ENCODE results near the gene SLC22A31.

The SLC22A31 gene

DNA sequence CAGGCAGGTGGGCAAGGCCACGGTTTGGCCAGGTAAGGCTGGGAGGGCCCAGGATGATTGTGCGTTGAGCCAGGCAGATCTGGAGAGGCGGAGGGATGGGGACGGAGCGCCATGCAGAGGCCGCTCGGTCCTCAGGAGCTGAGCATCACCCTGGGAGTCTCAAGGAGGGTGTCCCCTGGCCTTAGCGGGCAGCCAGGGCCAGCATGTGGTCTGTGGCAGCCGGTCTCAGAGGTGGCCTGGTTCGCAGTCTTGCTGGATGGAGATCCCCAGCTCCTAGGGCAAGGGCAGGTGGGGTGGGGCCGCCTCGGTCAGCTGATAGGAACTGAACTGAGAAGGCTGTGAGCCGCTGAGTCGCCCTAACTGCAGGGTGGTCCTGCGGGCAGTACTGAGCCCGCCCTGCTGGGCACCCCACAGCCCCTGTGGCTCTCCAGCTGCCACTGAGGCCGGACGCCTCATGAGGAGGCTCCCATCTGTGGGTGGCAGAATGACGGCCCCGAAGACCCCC lies 40.4 kb downstream of the SLC22A31 start:
- Mint-ChIP-seq H3K27me3 (no peaks in the 10 kb centered on the region), H3K9me3 (ENCODE audit: low read depth) (no peaks in the 10 kb centered on the region), H3K36me3 (no peaks in the 10 kb centered on the region), H3K4me1 (ENCODE audit: low read depth) (no peaks in the 10 kb centered on the region), H3K27ac (no peak overlapping the region), H3K4me3 (no peak overlapping the region)

DNA sequence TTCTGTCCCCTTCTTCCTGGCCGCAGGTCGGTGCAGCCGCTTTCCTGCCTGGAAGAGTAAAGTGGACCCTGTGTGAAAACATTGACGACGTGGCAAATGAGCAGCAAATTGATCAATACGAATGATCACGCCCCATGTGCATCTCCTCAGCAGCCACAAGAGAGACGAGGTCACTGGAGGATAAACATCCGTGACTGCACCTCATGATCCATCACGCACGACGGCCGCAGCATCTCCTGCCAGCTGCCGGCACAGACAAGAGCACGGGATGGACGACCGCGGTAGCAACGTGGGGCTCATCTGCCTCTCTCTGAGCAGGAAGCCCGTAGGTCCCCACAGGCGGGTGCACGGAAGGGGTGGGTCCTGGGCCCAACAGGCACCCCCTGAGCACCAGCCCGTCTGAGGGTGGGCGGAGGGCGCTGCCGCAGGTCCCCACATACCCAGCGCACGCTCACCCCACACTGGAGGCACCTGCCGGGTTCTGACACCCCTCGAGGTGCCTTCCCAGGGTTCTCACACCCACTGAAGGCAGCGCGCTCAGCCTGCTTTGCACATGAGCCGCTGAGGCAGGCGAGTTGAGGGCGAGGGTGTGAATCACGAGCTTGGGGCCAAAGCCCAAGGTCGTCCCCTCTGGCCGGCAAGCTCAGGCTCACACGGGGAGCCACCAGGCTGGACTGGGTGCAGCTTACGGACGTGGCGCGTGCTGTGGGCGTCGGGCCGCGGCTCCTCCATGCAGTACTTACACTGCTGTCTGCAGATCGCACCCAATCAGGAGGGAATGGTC lies 41.1 kb downstream of the SLC22A31 start:
- H3K4me3 Mint-ChIP-seq, result no peak overlapping the region
- H3K9me3 Mint-ChIP-seq (ENCODE audit: low read depth), result no peaks in the 10 kb centered on the region
- no peaks in the 10 kb centered on the region for H3K4me1 Mint-ChIP-seq (ENCODE audit: low read depth)
- no peaks in the 10 kb centered on the region for H3K36me3 Mint-ChIP-seq
- H3K27ac Mint-ChIP-seq, result no peak overlapping the region
- no peaks in the 10 kb centered on the region for H3K27me3 Mint-ChIP-seq

DNA sequence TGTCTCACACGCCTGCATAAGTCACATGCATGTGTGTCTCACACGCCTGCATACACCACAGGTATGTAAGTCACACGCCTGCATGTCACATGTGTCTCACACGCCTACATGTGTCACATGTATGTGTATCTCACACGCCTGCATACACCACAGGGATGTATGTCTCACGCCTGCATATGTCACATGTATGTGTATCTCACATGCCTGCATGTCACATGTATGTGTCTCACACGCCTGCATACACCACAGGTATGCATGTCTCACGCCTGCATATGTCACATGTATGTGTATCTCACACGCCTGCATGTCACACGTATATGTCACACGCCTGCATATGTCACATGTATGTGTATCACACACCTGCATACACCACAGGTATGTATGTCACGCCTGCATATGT lies 42.6 kb downstream of the SLC22A31 start:
- H3K4me1 Mint-ChIP-seq (ENCODE audit: low read depth), result no peaks in the 10 kb centered on the region
- no peaks in the 10 kb centered on the region for H3K27me3 Mint-ChIP-seq
- H3K4me3 Mint-ChIP-seq, result no peak overlapping the region
- H3K36me3 Mint-ChIP-seq, result no peaks in the 10 kb centered on the region
- H3K9me3 Mint-ChIP-seq (ENCODE audit: low read depth), result no peaks in the 10 kb centered on the region
- H3K27ac Mint-ChIP-seq, result no peak overlapping the region

DNA sequence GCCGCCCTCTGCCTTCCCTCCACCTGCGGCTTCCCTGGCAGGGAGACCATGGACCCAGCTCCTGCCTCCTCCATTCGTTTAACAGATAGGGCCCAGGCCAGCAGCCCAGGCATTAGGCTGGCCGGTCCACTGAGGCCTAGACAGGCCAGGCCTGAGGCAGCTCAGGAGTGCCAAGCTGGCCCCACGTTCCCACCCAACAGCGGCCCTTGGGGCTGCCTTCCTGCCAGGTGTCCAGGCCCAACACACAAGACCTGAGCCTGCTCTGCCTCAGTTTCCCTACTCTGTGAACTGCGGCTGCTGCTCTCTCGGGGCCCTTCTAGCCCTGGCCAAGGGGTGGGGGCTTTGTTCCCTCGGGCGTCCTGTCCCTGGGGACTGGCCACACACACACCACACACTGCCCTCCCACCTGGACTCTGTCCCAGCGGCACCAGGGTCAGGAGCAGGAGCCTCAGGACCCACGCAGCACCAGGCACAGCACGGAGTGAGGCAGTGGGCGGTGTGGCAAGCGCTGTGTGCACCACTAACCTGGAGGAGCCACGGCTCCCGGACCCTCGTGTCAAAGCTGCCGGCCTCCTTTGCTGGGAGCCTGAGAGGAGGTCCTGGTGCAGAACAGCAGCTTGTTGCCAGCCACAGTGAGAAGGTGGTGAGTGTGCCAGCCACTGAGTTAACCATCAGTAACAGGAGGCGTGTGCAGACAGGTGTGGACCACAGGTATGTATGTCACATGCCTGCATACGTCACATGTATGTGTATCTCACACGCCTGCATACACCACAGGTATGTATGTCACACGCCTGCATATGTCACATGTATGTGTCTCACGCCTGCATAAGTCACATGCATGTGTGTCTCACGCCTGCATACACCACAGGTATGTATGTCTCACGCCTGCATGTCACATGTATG lies 43.3 kb downstream of the SLC22A31 start:
- Mint-ChIP-seq H3K9me3 (ENCODE audit: low read depth) (no peaks in the 10 kb centered on the region), H3K27me3 (no peaks in the 10 kb centered on the region), H3K4me3 (no peak overlapping the region), H3K36me3 (no peaks in the 10 kb centered on the region), H3K27ac (no peak overlapping the region), H3K4me1 (ENCODE audit: low read depth) (no peaks in the 10 kb centered on the region)

DNA sequence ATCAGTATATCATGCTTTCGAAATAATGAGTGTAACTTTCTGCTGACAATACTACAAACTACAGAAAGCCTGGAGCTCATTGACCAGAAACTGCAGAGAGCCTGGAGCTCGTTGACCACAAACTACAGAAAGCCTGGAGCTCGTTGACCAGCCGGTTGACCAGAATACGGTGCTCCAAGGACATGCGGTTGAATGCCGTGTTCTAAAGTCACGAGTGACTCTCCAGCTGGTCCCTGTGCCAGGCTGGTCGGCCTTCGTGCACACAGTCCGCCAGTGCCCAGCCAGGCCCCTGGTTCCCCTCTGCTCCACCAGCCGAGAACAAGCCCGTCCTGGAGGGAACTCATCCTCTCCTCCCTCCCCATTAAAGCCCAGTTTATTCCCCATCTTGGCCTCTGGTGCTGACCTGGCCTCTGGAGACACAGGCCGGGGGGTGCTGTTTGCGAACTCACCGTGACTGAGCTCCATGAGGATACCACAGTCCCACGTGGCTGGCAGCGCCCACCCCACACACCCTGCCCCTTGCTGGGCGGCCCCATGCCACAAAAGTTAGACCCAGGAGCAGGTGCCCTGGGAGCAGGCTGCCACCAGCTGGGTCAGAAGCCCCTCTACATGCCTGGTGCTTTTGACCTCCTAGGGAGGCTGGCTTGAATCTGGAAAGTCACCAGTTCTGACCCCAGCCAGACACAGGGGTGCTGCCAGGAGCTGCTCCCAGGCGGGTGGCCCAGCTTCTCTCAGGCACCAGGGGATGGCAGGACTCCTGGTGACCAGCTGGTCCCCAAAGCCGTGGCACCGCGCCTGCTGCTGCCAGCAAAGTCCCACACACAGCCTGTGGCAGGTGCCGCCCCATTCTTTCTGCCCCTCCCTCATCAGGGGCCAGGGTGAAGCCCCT lies 44.2 kb downstream of the SLC22A31 start:
- Mint-ChIP-seq H3K27me3 (no peaks in the 10 kb centered on the region), H3K9me3 (ENCODE audit: low read depth) (no peaks in the 10 kb centered on the region), H3K4me3 (no peak overlapping the region), H3K36me3 (no peaks in the 10 kb centered on the region), H3K4me1 (ENCODE audit: low read depth) (no peaks in the 10 kb centered on the region), H3K27ac (no peak overlapping the region)

DNA sequence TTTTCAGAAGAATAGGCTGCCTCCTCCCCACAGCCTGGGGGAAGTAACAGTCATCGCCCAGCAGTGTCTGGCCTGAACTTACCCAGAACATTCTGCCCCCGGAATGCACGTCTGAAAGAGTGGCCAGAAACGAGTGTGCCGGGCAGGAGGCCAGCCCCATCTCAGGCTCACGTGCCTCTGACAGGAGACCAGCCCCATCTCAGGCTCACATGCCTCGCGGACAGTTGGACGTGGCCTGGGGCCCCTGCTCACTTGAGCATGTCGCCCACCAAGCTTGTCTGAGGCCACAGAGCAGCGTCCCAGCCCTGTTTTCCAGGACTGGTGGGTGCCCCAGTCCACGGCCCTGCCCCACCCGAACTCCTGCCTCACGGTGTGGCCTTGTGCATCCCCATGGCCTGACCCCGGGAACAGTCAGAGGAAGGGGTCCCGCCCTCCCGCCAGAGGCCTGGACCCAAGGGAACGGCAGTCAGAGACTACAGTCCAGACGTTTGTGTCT lies 45.1 kb downstream of the SLC22A31 start:
- no peaks in the 10 kb centered on the region for H3K27me3 Mint-ChIP-seq
- no peaks in the 10 kb centered on the region for H3K4me1 Mint-ChIP-seq (ENCODE audit: low read depth)
- no peaks in the 10 kb centered on the region for H3K36me3 Mint-ChIP-seq
- H3K9me3 Mint-ChIP-seq (ENCODE audit: low read depth), result no peaks in the 10 kb centered on the region
- H3K4me3 Mint-ChIP-seq, result no peak overlapping the region
- no peak overlapping the region for H3K27ac Mint-ChIP-seq

DNA sequence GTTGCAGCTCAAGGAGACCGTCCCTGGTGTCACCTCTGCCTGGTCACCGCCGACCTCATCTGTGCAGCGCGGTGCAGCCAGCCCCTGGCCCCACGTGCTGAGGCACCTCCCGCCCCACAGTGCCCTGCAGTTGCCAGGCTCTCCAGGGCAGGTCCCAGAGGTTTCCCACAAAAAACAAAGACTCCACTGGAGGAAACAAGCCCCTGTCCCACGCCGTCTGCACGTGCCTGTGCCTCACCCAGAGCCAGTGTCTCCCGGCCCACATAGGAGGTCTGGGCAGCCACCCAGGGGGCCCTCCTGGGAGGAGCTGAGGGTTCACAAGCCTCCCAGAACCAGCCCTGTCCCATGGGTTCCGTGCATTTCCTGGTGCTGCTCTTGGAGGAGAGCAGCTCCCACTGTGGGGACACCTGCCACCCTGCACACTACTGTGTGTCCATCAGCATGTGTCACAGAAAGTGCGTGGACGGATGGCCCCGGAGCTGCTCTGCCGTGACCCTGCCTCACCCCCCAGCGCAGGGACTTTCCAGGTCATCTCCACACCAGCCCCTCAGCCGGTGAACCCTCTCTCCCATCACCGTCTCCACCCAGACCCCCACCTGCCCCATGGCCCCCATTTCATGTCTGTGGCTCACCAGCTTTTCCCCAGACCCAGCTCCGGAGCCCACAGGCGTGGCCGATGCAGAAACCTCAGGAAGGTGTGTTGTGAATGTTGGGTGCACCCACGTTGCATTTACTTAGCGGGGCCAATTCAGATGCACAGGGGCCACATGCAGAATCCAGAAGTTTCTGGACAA lies 45.8 kb downstream of the SLC22A31 start:
- H3K36me3 Mint-ChIP-seq, result no peaks in the 10 kb centered on the region
- H3K27me3 Mint-ChIP-seq, result no peaks in the 10 kb centered on the region
- no peak overlapping the region for H3K27ac Mint-ChIP-seq
- no peak overlapping the region for H3K4me3 Mint-ChIP-seq
- no peaks in the 10 kb centered on the region for H3K9me3 Mint-ChIP-seq (ENCODE audit: low read depth)
- no peaks in the 10 kb centered on the region for H3K4me1 Mint-ChIP-seq (ENCODE audit: low read depth)

DNA sequence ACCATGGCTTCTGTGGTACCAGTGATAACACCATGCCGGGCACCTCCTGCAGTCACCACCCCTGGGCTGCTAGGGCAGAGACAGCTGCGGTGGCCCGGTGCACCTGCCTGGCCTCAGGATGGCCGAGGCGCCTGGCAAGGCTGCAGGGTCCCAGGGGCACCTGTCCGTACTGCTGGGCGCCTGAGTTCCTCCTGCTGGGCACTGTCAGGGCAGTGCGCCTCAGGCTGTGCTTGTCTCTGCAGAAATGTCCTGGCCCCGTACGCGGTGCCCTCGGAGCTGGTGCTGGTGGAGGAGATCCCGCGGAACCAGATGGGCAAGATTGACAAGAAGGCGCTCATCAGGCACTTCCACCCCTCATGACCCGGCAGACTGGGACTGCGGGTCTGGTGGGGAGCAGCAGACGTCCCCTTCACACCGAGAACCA lies 46.5 kb downstream of the SLC22A31 start:
- Mint-ChIP-seq H3K27me3 (no peaks in the 10 kb centered on the region), H3K27ac (no peak overlapping the region), H3K9me3 (ENCODE audit: low read depth) (peaks cover 4% of the 10 kb centered on the region)

DNA sequence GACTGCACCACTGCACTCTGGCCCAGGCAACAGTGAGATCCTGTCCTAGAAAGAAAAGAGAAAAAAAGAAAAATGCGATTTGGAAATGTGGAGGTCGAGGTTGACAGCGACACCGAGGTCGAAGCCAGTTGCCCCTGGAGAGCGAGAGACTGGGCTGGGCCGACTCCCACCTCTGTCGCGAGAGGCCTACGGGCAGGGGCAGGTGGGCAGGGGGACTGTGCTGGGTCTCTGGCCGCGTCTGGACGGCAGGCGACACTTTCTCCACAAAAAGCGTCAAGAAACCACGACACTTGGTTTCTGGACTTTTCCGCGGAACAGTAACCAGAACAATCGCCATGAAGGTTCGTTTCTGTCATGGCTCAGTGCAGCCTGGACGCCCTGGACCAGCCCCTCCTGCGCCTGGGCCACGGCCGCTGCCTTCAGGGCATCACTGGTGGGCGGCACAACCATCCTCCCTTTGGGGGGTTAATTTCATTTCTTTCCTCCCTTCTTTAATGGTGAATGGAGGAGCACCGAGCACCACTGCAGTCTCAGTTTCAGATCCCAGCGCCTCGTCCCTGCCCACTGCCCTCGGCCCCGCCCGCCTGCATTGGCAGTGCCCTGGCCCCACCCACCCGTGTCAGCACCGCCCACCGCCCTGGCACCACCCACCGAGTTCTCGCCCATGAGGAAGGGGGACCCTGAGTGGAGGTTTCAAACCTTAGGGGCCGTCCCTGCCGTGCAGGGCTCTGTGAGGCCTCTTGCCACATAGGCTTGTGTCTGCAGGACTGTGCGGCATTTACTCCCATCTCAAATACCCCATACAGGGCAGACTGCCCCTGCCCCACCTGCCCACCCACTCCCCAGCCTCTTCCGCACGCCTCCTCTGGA lies 47.3 kb downstream of the SLC22A31 start:
- peaks cover 6% of the 10 kb centered on the region for H3K9me3 Mint-ChIP-seq (ENCODE audit: low read depth)
- H3K27me3 Mint-ChIP-seq, result no peaks in the 10 kb centered on the region
- H3K36me3 Mint-ChIP-seq, result peaks cover 9% of the 10 kb centered on the region
- no peaks in the 10 kb centered on the region for H3K4me1 Mint-ChIP-seq (ENCODE audit: low read depth)
- H3K4me3 Mint-ChIP-seq, result no peak overlapping the region
- H3K27ac Mint-ChIP-seq, result no peak overlapping the region

More for the DNA sequence above, 46.5 kb downstream of the SLC22A31 start:
- Mint-ChIP-seq H3K36me3 (peaks cover 7% of the 10 kb centered on the region), H3K4me1 (ENCODE audit: low read depth) (no peaks in the 10 kb centered on the region), H3K4me3 (no peak overlapping the region)

DNA sequence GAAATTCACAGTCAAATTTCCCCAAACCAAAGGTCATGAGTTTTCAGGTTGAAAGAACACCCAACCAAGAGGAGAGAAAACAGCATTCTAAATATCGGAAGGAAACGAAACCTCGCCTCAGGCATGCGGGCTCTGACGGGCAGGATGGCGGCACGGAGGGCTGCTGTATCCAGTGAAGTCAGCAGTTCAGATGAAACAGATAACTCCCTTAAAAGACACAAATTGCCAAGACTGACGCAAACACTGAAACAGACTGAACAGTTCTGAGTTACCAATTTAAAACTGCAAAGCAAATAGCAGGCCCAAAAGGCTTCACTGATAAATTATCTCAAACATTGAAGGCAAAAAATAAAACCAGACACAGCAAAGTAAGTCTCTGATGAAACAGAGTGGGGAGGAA lies 49.4 kb downstream of the SLC22A31 start:
- peaks cover 6% of the 10 kb centered on the region for H3K9me3 Mint-ChIP-seq (ENCODE audit: low read depth)
- H3K4me3 Mint-ChIP-seq, result no peak overlapping the region
- no peaks in the 10 kb centered on the region for H3K4me1 Mint-ChIP-seq (ENCODE audit: low read depth)
- H3K27ac Mint-ChIP-seq, result no peak overlapping the region
- peaks cover 9% of the 10 kb centered on the region for H3K36me3 Mint-ChIP-seq
- no peaks in the 10 kb centered on the region for H3K27me3 Mint-ChIP-seq

DNA sequence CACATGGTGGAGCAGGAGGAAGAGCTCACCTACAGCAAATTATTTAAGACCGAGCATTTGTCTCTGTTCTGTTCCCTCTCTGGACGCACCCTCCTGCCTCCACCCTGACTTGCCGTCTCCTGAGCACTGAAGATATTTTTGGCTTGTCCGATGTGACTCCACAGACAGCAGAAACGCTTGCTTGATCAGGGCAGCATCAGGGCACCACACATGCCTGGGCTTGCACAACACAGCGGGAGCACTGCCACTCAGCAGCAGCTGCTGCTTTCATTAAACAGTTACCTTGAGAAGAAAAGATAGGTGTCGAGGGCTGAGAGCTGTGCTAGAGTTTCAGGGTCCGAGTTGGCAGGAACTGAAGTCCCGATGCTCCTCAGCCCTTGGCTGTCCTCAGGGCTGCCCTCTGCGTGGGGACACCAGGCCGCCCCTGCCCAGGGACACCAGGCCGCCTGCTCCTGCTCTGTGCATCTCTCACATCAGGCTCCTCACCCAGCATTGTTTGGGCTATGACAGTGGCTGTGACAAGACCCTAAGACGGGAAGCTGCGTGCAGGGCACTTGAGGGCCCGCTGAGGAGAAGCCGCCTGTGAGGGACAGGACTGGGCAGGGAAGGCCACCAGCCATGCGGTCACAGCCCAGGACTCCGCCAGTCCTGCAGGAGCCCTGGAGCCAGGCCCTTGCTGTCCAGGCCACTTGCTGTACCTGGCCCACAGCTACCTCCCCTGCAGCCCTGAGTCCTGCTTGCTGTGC lies 50.1 kb downstream of the SLC22A31 start:
- no peaks in the 10 kb centered on the region for H3K4me1 Mint-ChIP-seq (ENCODE audit: low read depth)
- H3K27me3 Mint-ChIP-seq, result no peaks in the 10 kb centered on the region
- peaks cover 6% of the 10 kb centered on the region for H3K9me3 Mint-ChIP-seq (ENCODE audit: low read depth)
- H3K4me3 Mint-ChIP-seq, result no peak overlapping the region
- H3K36me3 Mint-ChIP-seq, result peaks cover 9% of the 10 kb centered on the region
- no peak overlapping the region for H3K27ac Mint-ChIP-seq

DNA sequence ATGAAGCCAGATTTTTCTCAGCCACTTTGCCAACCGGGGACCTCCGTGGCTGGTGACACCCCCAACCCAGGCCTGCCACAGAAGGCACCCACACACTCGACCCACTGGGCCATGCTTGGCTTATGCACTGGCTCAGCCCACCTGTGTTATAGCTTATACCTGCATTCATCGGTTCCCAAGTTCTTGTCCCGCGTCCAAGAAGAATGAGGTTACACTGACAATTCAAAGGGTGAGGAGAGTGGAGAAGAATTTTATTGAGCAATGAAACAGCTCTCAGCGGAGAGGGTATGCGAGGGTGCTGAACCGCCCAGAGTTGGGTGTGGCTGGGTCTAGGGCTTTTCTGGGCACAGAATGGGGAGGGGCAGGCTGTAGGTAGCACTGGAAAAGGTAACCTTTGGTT lies 51.0 kb downstream of the SLC22A31 start:
- Mint-ChIP-seq H3K27ac (no peak overlapping the region), H3K4me3 (no peak overlapping the region), H3K36me3 (peaks cover 9% of the 10 kb centered on the region), H3K9me3 (ENCODE audit: low read depth) (peaks cover 6% of the 10 kb centered on the region), H3K4me1 (ENCODE audit: low read depth) (no peaks in the 10 kb centered on the region), H3K27me3 (no peaks in the 10 kb centered on the region)

All from activated naive CD8-positive, alpha-beta T cell (primary cell).